CD14-positive monocyte (primary cell): ENCODE data around the gene DSCAML1. TPM values are rescaled to one million over a fixed set of nuclear protein-coding genes. Genes with fewer than 3 reads are reported as not detected.

Source experiments
- DNase-seq, 3 donors: peaks; one replicate each; pipeline ENCODE4 v3.0.0-alpha.2; 2011 to 2022
- H2AFZ ChIP-seq: 2 replicates; pipeline ENCODE4 v1.6.0; 2012; ENCODE audit warnings: mild to moderate bottlenecking, low read depth, low read length, inconsistent platforms; ENCODE audit not compliant: insufficient read depth, poor library complexity, severe bottlenecking
- H3K27ac ChIP-seq, 2 donors: 1 replicate in 1 of 2; 2 replicates in 1 of 2; pipeline ENCODE4 v1.5.1; 2012 to 2013; ENCODE audit warnings: low read length in 2 of 2, control low read depth in 1 of 2, inconsistent platforms in 1 of 2, low read depth in 1 of 2, mild to moderate bottlenecking in 1 of 2
- H3K27me3 ChIP-seq, 2 donors: one replicate each; pipeline versions ENCODE4 v1.6.0 to v1.6.1; 2011 to 2013; ENCODE audit warnings: low read length in 2 of 2; ENCODE audit not compliant: control insufficient read depth in 2 of 2, insufficient read depth in 2 of 2
- H3K36me3 ChIP-seq, 2 donors: replicated peaks in 1 of 2; 1 replicate in 1 of 2; 2 replicates in 1 of 2; pipeline versions ENCODE4 v1.5.1 to v1.6.1; 2012 to 2013; ENCODE audit warnings: low read length in 2 of 2, control low read depth in 1 of 2, inconsistent platforms in 1 of 2, mild to moderate bottlenecking in 1 of 2; ENCODE audit not compliant: insufficient read depth in 2 of 2, control insufficient read depth in 1 of 2
- H3K4me1 ChIP-seq, 2 donors: 1 replicate in 1 of 2; 2 replicates in 1 of 2; pipeline versions ENCODE4 v1.5.1 to v1.6.1; 2012 to 2013; ENCODE audit warnings: low read length in 2 of 2, control low read depth in 1 of 2, inconsistent platforms in 1 of 2, mild to moderate bottlenecking in 1 of 2, moderate library complexity in 1 of 2; ENCODE audit not compliant: insufficient read depth in 2 of 2, control insufficient read depth in 1 of 2
- H3K4me2 ChIP-seq: replicated peaks from 2 replicates; pipeline ENCODE3; 2012; ENCODE audit warnings: low read length, moderate library complexity, mild to moderate bottlenecking; ENCODE audit not compliant: poor library complexity, severe bottlenecking; ENCODE audit errors: extremely low read depth
- H3K4me3 ChIP-seq, 3 experiments: fragments of 200-600 bp in 1 of 3; sonication (generic) in 1 of 3; replicated peaks in 1 of 3; 1 replicate in 2 of 3; 2 replicates in 1 of 3; pipeline ENCODE4 v1.5.1; 2011 to 2013; ENCODE audit warnings: low read length in 3 of 3, mild to moderate bottlenecking in 3 of 3, control low read depth in 2 of 3, low read depth in 2 of 3, inconsistent platforms in 1 of 3, moderate library complexity in 1 of 3
- H3K79me2 ChIP-seq: 2 replicates; pipeline ENCODE4 v1.6.0; 2012; ENCODE audit warnings: mild to moderate bottlenecking, control low read depth, inconsistent platforms, low read length, moderate library complexity; ENCODE audit not compliant: insufficient read depth
- H3K9ac ChIP-seq: 2 replicates; pipeline ENCODE4 v1.6.0; 2017; ENCODE audit warnings: low read length, mild to moderate bottlenecking; ENCODE audit not compliant: insufficient read depth, poor library complexity, severe bottlenecking
- H3K9me3 ChIP-seq, 2 donors: replicated peaks in 1 of 2; 1 replicate in 1 of 2; 2 replicates in 1 of 2; pipeline versions ENCODE4 v1.5.1 to v1.6.1; 2012 to 2013; ENCODE audit warnings: low read length in 2 of 2, control low read depth in 1 of 2; ENCODE audit not compliant: control insufficient read depth in 1 of 2, insufficient read depth in 1 of 2
- H4K20me1 ChIP-seq: 2 replicates; pipeline ENCODE4 v1.6.0; 2012; ENCODE audit warnings: mild to moderate bottlenecking, low read length, control low read depth, moderate library complexity; ENCODE audit not compliant: insufficient read depth
- H3K27ac Mint-ChIP-seq, 7 donors: one replicate each; pipeline ENCODE4 v1.8.0; 2020; ENCODE audit warnings: mild to moderate bottlenecking in 7 of 7, mixed read lengths in 7 of 7, moderate library complexity in 6 of 7, inconsistent platforms in 2 of 7
- H3K27me3 Mint-ChIP-seq, 3 donors: one replicate each; pipeline ENCODE4 v1.8.0; 2021 to 2022; ENCODE audit warnings: low read depth in 3 of 3, mild to moderate bottlenecking in 3 of 3, mixed read lengths in 3 of 3, moderate library complexity in 3 of 3, inconsistent platforms in 1 of 3
- H3K36me3 Mint-ChIP-seq, 2 donors: one replicate each; pipeline ENCODE4 v1.8.0; 2020; ENCODE audit warnings: mixed read lengths in 2 of 2, inconsistent platforms in 1 of 2, mild to moderate bottlenecking in 1 of 2
- H3K4me1 Mint-ChIP-seq: one replicate; pipeline ENCODE4 v1.8.0; 2020; ENCODE audit warnings: mild to moderate bottlenecking, mixed read lengths
- H3K4me3 Mint-ChIP-seq, 2 donors: one replicate each; pipeline ENCODE4 v1.8.0; 2020; ENCODE audit warnings: mild to moderate bottlenecking in 2 of 2, mixed read lengths in 2 of 2, moderate library complexity in 1 of 2
- H3K9me3 Mint-ChIP-seq, 7 donors: one replicate each; pipeline ENCODE4 v1.8.0; 2020 to 2022; ENCODE audit warnings: mixed read lengths in 7 of 7, mild to moderate bottlenecking in 6 of 7, moderate library complexity in 6 of 7, inconsistent platforms in 2 of 7
- CTCF ChIP-seq: fragments of 200-600 bp; IDR thresholded peaks from one replicate; pipeline ENCODE4 v1.8.0; 2022; ENCODE audit warnings: antibody characterized with exemption, mild to moderate bottlenecking
- WGBS: methylation state at CpG from one replicate; pipeline ENCODE4 v1.1.5; 2013; ENCODE audit warnings: missing lambda C conversion rate; ENCODE audit not compliant: insufficient coverage; 5-methylcytosine and 5-hydroxymethylcytosine counted together
- intact Hi-C, 2 donors: fragments of 100-400 bp; cut with micrococcal nuclease; formaldehyde crosslinking; loops; one replicate each; pipeline versions ENCODE4 v1.15.0 to v1.15.1; 2023
- polyA plus RNA-seq, 3 donors: library from polyadenylated mRNA; depleted of rRNA in 1 of 3; unstranded in 2 of 3; stranded (reverse) in 1 of 3; fragments of 300-500 nt in 2 of 3; fragments of >200 nt in 1 of 3; fragmentation: Illumina TruSeq in 2 of 3; gene quantifications; 1 replicate in 2 of 3; 2 replicates in 1 of 3; pipeline ENCODE4 v1.2.3, GENCODE V29; 2012 to 2021

DSCAML1 gene
- polyA plus RNA-seq, 3 donors = not detected

- Histone ChIP-seq H3K4me1 (no peaks in the 10 kb centered on the region), H3K4me2 (no peak overlapping the region), H4K20me1 (no peaks in the 10 kb centered on the region), H3K9me3 (peaks cover 8 to 11% of the 10 kb centered on the region in 2 donors), H3K4me3 (no peak overlapping the region), H3K79me2 (no peaks in the 10 kb centered on the region), H2AFZ (no peak overlapping the region), H3K9ac (no peak overlapping the region), H3K27ac (no peak overlapping the region), H3K27me3 (no peaks in the 10 kb centered on the region), H3K36me3 (no peaks in the 10 kb centered on the region)
- 100% methylated on average over 2 of the region's 4 CpGs for WGBS
- Mint-ChIP-seq H3K9me3 (peaks cover 0 to 9% (median 6%) of the 10 kb centered on the region in 7 donors), H3K36me3 (no peaks in the 10 kb centered on the region), H3K4me3 (no peak overlapping the region), H3K27me3 (peaks cover 3 to 7% (median 5%) of the 10 kb centered on the region in 3 donors), H3K4me1 (no peaks in the 10 kb centered on the region), H3K27ac (no peak overlapping the region)
- intact Hi-C loops = no loop called here
- no peak for DNase-seq
- no peak for TF ChIP-seq CTCF
These were observed 177.4 kb downstream of the DSCAML1 start for GRCh38 chr11:117619661-117620060.

- H3K4me2 ChIP-seq = no peak overlapping the region
- H3K27ac Mint-ChIP-seq = no peak overlapping the region
- no peaks in the 10 kb centered on the region for H3K36me3 ChIP-seq
- no peaks in the 10 kb centered on the region for H3K79me2 ChIP-seq
- no peak for DNase-seq
- H3K9me3 Mint-ChIP-seq = peaks cover 0 to 9% (median 6%) of the 10 kb centered on the region in 7 donors
- WGBS = 90% methylated on average over 8 of the region's 8 CpGs
- no peaks in the 10 kb centered on the region for H3K4me1 Mint-ChIP-seq
- no peak for TF ChIP-seq CTCF
- H3K27me3 ChIP-seq = no peaks in the 10 kb centered on the region
- no peaks in the 10 kb centered on the region for H3K4me1 ChIP-seq
- no peak overlapping the region for H3K4me3 ChIP-seq
- H4K20me1 ChIP-seq = no peaks in the 10 kb centered on the region
- intact Hi-C loops = no loop called here
- H3K27me3 Mint-ChIP-seq = peaks cover 3 to 8% (median 5%) of the 10 kb centered on the region in 3 donors
- no peak overlapping the region for H3K9ac ChIP-seq
- no peaks in the 10 kb centered on the region for H3K36me3 Mint-ChIP-seq
- H3K27ac ChIP-seq = no peak overlapping the region
- peaks cover 8 to 11% of the 10 kb centered on the region in 2 donors for H3K9me3 ChIP-seq
- no peak overlapping the region for H2AFZ ChIP-seq
- H3K4me3 Mint-ChIP-seq = no peak overlapping the region
These were observed 178.0 kb downstream of the DSCAML1 start for GRCh38 chr11:117618982-117619355.
